WTC11 (cell line): Measurements from ENCODE around the gene UTF1. TPM values are rescaled to one million over a fixed set of nuclear protein-coding genes. Genes with fewer than 3 reads are reported as not detected.

Experiments
- ATAC-seq: fragments of 200-7000 bp; cut with Tn5 transposase; 2 replicates; pipeline ENCODE4 v1.10.0; 2021; ENCODE audit warnings: mild to moderate bottlenecking, moderate library complexity
- CTCF ChIA-PET: fragments of 300-600 bp; sonication (Branson Sonifier 250); formaldehyde crosslinking; loops from one replicate; lab custom pipeline; 2021; ENCODE audit warnings: antibody characterized with exemption; lab: Charles Lee
- POLR2A ChIA-PET: fragments of 350-600 bp; sonication (Branson Sonifier 250); formaldehyde crosslinking; loops from one replicate; lab custom pipeline; 2021; ENCODE audit warnings: antibody characterized with exemption; lab: Charles Lee
- DNase-seq: peaks from one replicate; pipeline ENCODE4 v3.0.0; 2021; ENCODE audit warnings: low spot score
- H3K27ac Mint-ChIP-seq: 2 replicates; pipeline ENCODE4 v1.8.0; 2021; ENCODE audit warnings: mixed read lengths
- H3K27me3 Mint-ChIP-seq: 2 replicates; pipeline ENCODE4 v1.8.0; 2021; ENCODE audit warnings: low read depth, mild to moderate bottlenecking, moderate library complexity, mixed read lengths
- H3K36me3 Mint-ChIP-seq: 2 replicates; pipeline ENCODE4 v1.8.0; 2021; ENCODE audit warnings: mixed read lengths
- H3K4me1 Mint-ChIP-seq: 2 replicates; pipeline ENCODE4 v1.8.0; 2022; ENCODE audit warnings: mixed read lengths
- H3K4me3 Mint-ChIP-seq: 2 replicates; pipeline ENCODE4 v1.8.0; 2021; ENCODE audit warnings: mild to moderate bottlenecking, moderate library complexity, mixed read lengths
- H3K9me3 Mint-ChIP-seq: 2 replicates; pipeline ENCODE4 v1.8.0; 2021; ENCODE audit warnings: mixed read lengths
- ATF1 ChIP-seq: sonication (generic); formaldehyde crosslinking; IDR thresholded peaks from 2 replicates; pipeline ENCODE4 v1.8.1; 2023; ENCODE audit warnings: mild to moderate bottlenecking, moderate library complexity, missing genetic modification reagents
- CBFB ChIP-seq: sonication (generic); formaldehyde crosslinking; IDR thresholded peaks from 2 replicates; pipeline ENCODE4 v1.8.1; 2022; ENCODE audit warnings: mild to moderate bottlenecking, low read depth, missing genetic modification reagents
- CREM ChIP-seq: sonication (generic); formaldehyde crosslinking; IDR thresholded peaks from 2 replicates; pipeline ENCODE4 v1.8.1; 2022; ENCODE audit warnings: mild to moderate bottlenecking, missing genetic modification reagents, moderate library complexity
- ERG ChIP-seq: fragments of 250-450 bp; sonication (Bioruptor Pico); IDR thresholded peaks from 2 replicates; pipeline ENCODE4 v1.8.0; 2021; ENCODE audit warnings: mild to moderate bottlenecking
- GRHL2 ChIP-seq: fragments of 250-450 bp; sonication (Bioruptor Pico); IDR thresholded peaks from 2 replicates; pipeline ENCODE4 v1.8.0; 2022; ENCODE audit warnings: mild to moderate bottlenecking, moderate library complexity; ENCODE audit not compliant: insufficient replicate concordance, severe bottlenecking
- GTF2I ChIP-seq: fragments of 250-450 bp; sonication (Bioruptor Pico); conservative IDR thresholded peaks from 2 replicates; pipeline ENCODE4 v1.4.0; 2021; ENCODE audit warnings: mild to moderate bottlenecking
- JAZF1 ChIP-seq: fragments of 250-450 bp; sonication (Bioruptor Pico); IDR thresholded peaks from 2 replicates; pipeline ENCODE4 v1.9.0; 2021; ENCODE audit warnings: moderate library complexity, mild to moderate bottlenecking, inconsistent platforms
- KAT7 ChIP-seq: sonication (generic); formaldehyde crosslinking; IDR thresholded peaks from 2 replicates; pipeline ENCODE4 v1.8.1; 2023; ENCODE audit warnings: missing genetic modification reagents, mild to moderate bottlenecking, borderline replicate concordance
- NFE2L1 ChIP-seq: sonication (generic); formaldehyde crosslinking; IDR thresholded peaks from 2 replicates; pipeline ENCODE4 v1.8.1; 2023; ENCODE audit warnings: missing genetic modification reagents
- PRRX2 ChIP-seq: fragments of 250-450 bp; sonication (Bioruptor Pico); IDR thresholded peaks from 2 replicates; pipeline ENCODE4 v1.8.0; 2021; ENCODE audit warnings: mild to moderate bottlenecking
- TP53 ChIP-seq: sonication (generic); formaldehyde crosslinking; IDR thresholded peaks from 2 replicates; pipeline ENCODE4 v1.8.1; 2023; ENCODE audit warnings: mild to moderate bottlenecking, missing genetic modification reagents
- ZNF396 ChIP-seq: fragments of 250-450 bp; sonication (Bioruptor Pico); IDR thresholded peaks from 2 replicates; pipeline ENCODE4 v1.8.0; 2021; ENCODE audit warnings: mild to moderate bottlenecking, moderate library complexity, borderline replicate concordance
- ZNF416 ChIP-seq: fragments of 250-450 bp; sonication (Bioruptor Pico); IDR thresholded peaks from 2 replicates; pipeline ENCODE4 v1.9.0; 2021; ENCODE audit warnings: mild to moderate bottlenecking, inconsistent platforms
- ZNF671 ChIP-seq: fragments of 250-450 bp; sonication (Bioruptor Pico); IDR thresholded peaks from 2 replicates; pipeline ENCODE4 v1.8.0; 2021; ENCODE audit warnings: mild to moderate bottlenecking
- total RNA-seq: library from RNA; stranded (reverse); gene quantifications from 3 replicates; pipeline ENCODE4 v1.2.3, GENCODE V29; 2021
- TF ChIP-seq, protein P1 (sequence below): fragments of 250-450 bp; sonication (Bioruptor Pico); IDR thresholded peaks from 2 replicates; pipeline ENCODE4 v1.9.0; 2021; ENCODE audit warnings: mild to moderate bottlenecking
- TF ChIP-seq, protein P2 (sequence below): sonication (generic); formaldehyde crosslinking; IDR thresholded peaks from 2 replicates; pipeline ENCODE4 v1.8.0; 2023; ENCODE audit warnings: missing genetic modification reagents, mild to moderate bottlenecking, borderline replicate concordance
- TF ChIP-seq, protein P3 (sequence below): sonication (generic); formaldehyde crosslinking; IDR thresholded peaks from 2 replicates; pipeline ENCODE4 v1.8.0; 2023; ENCODE audit warnings: missing genetic modification reagents

Gene UTF1
- total RNA-seq, 1 experiment from 2014 or later, result 196 TPM

DNA sequence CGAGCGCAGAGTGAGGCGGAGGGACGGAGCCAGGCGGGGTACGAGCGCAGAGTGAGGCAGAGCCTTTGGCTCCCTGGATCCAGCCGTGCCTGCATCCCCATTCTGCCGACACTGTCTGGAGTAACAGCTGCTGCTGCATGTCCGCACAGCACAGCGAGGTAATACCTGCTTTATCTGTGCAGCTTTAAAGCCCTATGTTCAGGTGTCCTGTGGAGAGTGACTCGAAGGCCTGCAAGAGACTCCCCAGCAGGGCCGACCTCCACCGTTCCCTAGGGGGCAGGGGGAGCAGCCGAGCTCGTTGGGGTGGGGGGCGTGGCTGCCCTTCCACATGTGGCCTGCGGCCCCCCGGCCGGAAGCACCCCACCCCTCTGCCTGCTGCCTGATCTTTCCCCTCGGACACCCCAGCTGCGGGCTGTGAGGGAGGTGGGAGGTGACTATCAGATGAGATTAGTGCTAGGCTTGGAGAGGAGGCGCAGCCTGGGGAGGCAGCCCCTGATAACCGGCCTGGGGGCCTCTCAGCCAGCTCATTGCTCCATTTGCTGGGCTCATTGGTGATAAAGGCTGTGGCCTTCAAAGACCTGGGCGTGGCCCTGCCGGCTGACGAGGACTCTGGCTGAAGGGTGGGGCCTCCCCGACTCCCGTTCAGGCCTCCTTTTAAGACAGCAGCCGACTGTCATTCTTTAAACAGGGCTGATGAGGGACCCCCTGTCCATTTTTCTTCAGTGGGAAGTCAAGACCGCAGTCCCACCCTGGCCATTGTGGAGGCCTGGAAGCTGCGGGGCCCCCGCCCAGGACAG, 15.6 kb downstream of the UTF1 start:
- ChIA-PET POLR2A (no interaction called here), CTCF (interaction anchor here (1.1 to 4.1 kb wide), 12 partner anchors 12 to 118 kb away, joined by 3 to 61 read pairs (median 6); partner anchors contain the start of gene ADAM8)
- H3K9me3 Mint-ChIP-seq, result no peaks in the 10 kb centered on the region
- H3K36me3 Mint-ChIP-seq, result peaks cover 11% of the 10 kb centered on the region
- no peaks in the 10 kb centered on the region for H3K27me3 Mint-ChIP-seq
- no peak overlapping the region for H3K4me3 Mint-ChIP-seq
- H3K4me1 Mint-ChIP-seq, result peaks cover 40% of the 10 kb centered on the region
- TF ChIP-seq GTF2I (CRISPR knock-in tag) (peak; percentile 71; the same call in 1 of the 2 replicates), NFE2L1 (CRISPR knock-in tag) (no peak)
- TF ChIP-seq, protein P1, sequence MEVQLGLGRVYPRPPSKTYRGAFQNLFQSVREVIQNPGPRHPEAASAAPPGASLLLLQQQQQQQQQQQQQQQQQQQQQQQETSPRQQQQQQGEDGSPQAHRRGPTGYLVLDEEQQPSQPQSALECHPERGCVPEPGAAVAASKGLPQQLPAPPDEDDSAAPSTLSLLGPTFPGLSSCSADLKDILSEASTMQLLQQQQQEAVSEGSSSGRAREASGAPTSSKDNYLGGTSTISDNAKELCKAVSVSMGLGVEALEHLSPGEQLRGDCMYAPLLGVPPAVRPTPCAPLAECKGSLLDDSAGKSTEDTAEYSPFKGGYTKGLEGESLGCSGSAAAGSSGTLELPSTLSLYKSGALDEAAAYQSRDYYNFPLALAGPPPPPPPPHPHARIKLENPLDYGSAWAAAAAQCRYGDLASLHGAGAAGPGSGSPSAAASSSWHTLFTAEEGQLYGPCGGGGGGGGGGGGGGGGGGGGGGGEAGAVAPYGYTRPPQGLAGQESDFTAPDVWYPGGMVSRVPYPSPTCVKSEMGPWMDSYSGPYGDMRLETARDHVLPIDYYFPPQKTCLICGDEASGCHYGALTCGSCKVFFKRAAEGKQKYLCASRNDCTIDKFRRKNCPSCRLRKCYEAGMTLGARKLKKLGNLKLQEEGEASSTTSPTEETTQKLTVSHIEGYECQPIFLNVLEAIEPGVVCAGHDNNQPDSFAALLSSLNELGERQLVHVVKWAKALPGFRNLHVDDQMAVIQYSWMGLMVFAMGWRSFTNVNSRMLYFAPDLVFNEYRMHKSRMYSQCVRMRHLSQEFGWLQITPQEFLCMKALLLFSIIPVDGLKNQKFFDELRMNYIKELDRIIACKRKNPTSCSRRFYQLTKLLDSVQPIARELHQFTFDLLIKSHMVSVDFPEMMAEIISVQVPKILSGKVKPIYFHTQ (CRISPR knock-in tag), result no peak
- TF ChIP-seq, protein P2, sequence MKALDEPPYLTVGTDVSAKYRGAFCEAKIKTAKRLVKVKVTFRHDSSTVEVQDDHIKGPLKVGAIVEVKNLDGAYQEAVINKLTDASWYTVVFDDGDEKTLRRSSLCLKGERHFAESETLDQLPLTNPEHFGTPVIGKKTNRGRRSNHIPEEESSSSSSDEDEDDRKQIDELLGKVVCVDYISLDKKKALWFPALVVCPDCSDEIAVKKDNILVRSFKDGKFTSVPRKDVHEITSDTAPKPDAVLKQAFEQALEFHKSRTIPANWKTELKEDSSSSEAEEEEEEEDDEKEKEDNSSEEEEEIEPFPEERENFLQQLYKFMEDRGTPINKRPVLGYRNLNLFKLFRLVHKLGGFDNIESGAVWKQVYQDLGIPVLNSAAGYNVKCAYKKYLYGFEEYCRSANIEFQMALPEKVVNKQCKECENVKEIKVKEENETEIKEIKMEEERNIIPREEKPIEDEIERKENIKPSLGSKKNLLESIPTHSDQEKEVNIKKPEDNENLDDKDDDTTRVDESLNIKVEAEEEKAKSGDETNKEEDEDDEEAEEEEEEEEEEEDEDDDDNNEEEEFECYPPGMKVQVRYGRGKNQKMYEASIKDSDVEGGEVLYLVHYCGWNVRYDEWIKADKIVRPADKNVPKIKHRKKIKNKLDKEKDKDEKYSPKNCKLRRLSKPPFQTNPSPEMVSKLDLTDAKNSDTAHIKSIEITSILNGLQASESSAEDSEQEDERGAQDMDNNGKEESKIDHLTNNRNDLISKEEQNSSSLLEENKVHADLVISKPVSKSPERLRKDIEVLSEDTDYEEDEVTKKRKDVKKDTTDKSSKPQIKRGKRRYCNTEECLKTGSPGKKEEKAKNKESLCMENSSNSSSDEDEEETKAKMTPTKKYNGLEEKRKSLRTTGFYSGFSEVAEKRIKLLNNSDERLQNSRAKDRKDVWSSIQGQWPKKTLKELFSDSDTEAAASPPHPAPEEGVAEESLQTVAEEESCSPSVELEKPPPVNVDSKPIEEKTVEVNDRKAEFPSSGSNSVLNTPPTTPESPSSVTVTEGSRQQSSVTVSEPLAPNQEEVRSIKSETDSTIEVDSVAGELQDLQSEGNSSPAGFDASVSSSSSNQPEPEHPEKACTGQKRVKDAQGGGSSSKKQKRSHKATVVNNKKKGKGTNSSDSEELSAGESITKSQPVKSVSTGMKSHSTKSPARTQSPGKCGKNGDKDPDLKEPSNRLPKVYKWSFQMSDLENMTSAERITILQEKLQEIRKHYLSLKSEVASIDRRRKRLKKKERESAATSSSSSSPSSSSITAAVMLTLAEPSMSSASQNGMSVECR (CRISPR knock-in tag), result no peak
- ATAC-seq, result no peak
- DNase-seq, result no peak
- H3K27ac Mint-ChIP-seq, result no peak overlapping the region

DNA sequence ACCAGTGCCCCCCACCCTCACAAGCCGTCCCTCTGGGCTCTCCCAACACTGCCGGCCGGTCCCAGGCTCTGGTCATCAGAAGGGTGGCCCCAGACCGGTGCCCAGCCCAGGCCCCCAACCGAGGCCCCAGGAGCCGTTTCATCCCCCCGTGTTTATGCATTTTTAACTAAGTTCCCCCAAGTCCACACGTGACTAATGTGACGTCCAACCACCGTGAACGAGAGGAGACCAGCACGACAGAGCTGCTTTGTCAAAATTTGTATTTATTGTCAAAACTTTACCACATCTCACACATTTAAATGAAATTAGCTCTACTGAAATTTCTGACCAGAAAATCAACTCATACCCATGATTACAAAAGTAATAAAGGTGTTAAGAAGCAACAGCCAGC, 16.2 kb downstream of the UTF1 start:
- no peak overlapping the region for H3K4me3 Mint-ChIP-seq
- ChIA-PET POLR2A (interaction anchor here (1.2 kb wide), 1 partner anchor 12 kb away, joined by 3 read pairs; no protein-coding TSS in a partner anchor), CTCF (interaction anchor here (0.6 to 4.1 kb wide), 20 partner anchors 11 to 119 kb away, joined by 3 to 61 read pairs (median 5); partner anchors contain the start of gene ADAM8)
- no peak for ATAC-seq
- H3K27ac Mint-ChIP-seq, result no peak overlapping the region
- no peak for DNase-seq
- H3K27me3 Mint-ChIP-seq, result no peaks in the 10 kb centered on the region
- H3K4me1 Mint-ChIP-seq, result peaks cover 34% of the 10 kb centered on the region
- H3K36me3 Mint-ChIP-seq, result peaks cover 6% of the 10 kb centered on the region; the same call in 1 of the 2 replicates
- TF ChIP-seq ZNF416 (CRISPR knock-in tag) (no peak), PRRX2 (CRISPR knock-in tag) (no peak), ZNF396 (no peak), ATF1 (CRISPR knock-in tag) (no peak), KAT7 (CRISPR knock-in tag) (no peak), ZNF671 (CRISPR knock-in tag) (no peak), JAZF1 (no peak), TP53 (no peak)
- no peaks in the 10 kb centered on the region for H3K9me3 Mint-ChIP-seq

- no peaks in the 10 kb centered on the region for H3K27me3 Mint-ChIP-seq
- H3K9me3 Mint-ChIP-seq, result no peaks in the 10 kb centered on the region
- CTCF ChIA-PET, result interaction anchor here (0.6 to 4.1 kb wide), 20 partner anchors 9 to 145 kb away, joined by 3 to 61 read pairs (median 6); partner anchors contain the start of gene ADAM8
- no peaks in the 10 kb centered on the region for H3K36me3 Mint-ChIP-seq
- H3K4me1 Mint-ChIP-seq, result peaks cover 32% of the 10 kb centered on the region
- no peak overlapping the region for H3K27ac Mint-ChIP-seq
- no peak overlapping the region for H3K4me3 Mint-ChIP-seq
- DNase-seq (no peak), ATAC-seq (peak; percentile 3; the same call in 1 of the 2 replicates)
- TF ChIP-seq ERG (CRISPR knock-in tag), result no peak
- no peak for TF ChIP-seq CBFB (CRISPR knock-in tag)
- no peak for TF ChIP-seq CREM (CRISPR knock-in tag)
- no peak for TF ChIP-seq GRHL2 (CRISPR knock-in tag)
- TF ChIP-seq, protein P3, sequence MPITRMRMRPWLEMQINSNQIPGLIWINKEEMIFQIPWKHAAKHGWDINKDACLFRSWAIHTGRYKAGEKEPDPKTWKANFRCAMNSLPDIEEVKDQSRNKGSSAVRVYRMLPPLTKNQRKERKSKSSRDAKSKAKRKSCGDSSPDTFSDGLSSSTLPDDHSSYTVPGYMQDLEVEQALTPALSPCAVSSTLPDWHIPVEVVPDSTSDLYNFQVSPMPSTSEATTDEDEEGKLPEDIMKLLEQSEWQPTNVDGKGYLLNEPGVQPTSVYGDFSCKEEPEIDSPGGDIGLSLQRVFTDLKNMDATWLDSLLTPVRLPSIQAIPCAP (CRISPR knock-in tag), result no peak
- no peak for TF ChIP-seq JAZF1
- POLR2A ChIA-PET, result interaction anchor here (0.7 to 1.2 kb wide), 2 partner anchors 10 to 19 kb away, joined by 3 read pairs; no protein-coding TSS in a partner anchor
Measured at GRCh38 chr10:133247681-133248333, 17.8 kb downstream of the UTF1 start.
